HCT116 (cell line): ENCODE results near the gene PRKN. TPM values are rescaled to one million over a fixed set of nuclear protein-coding genes. Genes with fewer than 3 reads are reported as not detected.

Source experiments
- ATAC-seq: fragments of 200-7000 bp; cut with Tn5 transposase; 2 replicates; pipeline ENCODE4 v1.9.1; 2020; ENCODE audit warnings: mild to moderate bottlenecking, moderate library complexity
- Bru-seq: library from RNA; stranded (reverse); fragments of 400-500 nt; gene quantifications from one replicate; lab custom pipeline; 2021; lab: Mats Ljungman, UMichigan
- BruChase-seq, 2 experiments: library from RNA; stranded (reverse); fragments of 400-500 nt; gene quantifications; one replicate each; lab custom pipeline; 2021; lab: Mats Ljungman, UMichigan
- BruUV-seq: library from RNA; stranded (reverse); fragments of 400-500 nt; replicated peaks from 2 replicates; lab custom pipeline; 2021; lab: Mats Ljungman, UMichigan
- CTCF ChIA-PET: fragments of 300-600 bp; sonication (Branson Sonifier 250); formaldehyde crosslinking; loops from one replicate; lab custom pipeline; 2021; ENCODE audit warnings: antibody characterized with exemption; lab: Charles Lee
- POLR2A ChIA-PET: fragments of 300-600, 350-600 bp; sonication (Branson Sonifier 250); formaldehyde crosslinking; loops from one replicate; lab custom pipeline; 2021; ENCODE audit warnings: antibody characterized with exemption; lab: Charles Lee
- RAD21 ChIA-PET, 2 experiments: fragments of 300-600 bp; sonication (Branson Sonifier 250); formaldehyde crosslinking; loops; one replicate each; lab custom pipeline; 2023; ENCODE audit warnings: low total read pairs in 2 of 2; ENCODE audit not compliant: uncharacterized antibody in 2 of 2, unreplicated experiment in 2 of 2, low non-redundant PET in 1 of 2; lab: Charles Lee
- DNase-seq: peaks from one replicate; pipeline ENCODE4 v3.0.0-alpha.2; 2010; ENCODE audit warnings: low read depth, low spot score
- H2AFZ ChIP-seq: fragments of 200-600 bp; shearing (Covaris generic), sonication (generic); 2 replicates; pipeline ENCODE4 v1.6.1; 2017; ENCODE audit warnings: low read depth, mixed run types, mixed read lengths, antibody characterized with exemption, low read length; ENCODE audit not compliant: poor library complexity, severe bottlenecking
- H3K27ac ChIP-seq: 2 replicates; pipeline ENCODE4 v1.5.1; 2012; ENCODE audit warnings: low read depth, low read length
- H3K27me3 ChIP-seq: fragments of 200-600 bp; sonication (generic); 2 replicates; pipeline ENCODE4 v1.6.1; 2016; ENCODE audit warnings: mixed run types, low read length, mixed read lengths; ENCODE audit not compliant: insufficient read depth
- H3K36me3 ChIP-seq, 2 experiments: fragments of 200-500 bp in 1 of 2; fragments of 200-600 bp in 1 of 2; sonication (Bioruptor generic) in 1 of 2; sonication (generic) in 1 of 2; 2 replicates each; pipeline versions ENCODE4 v1.5.1 to v1.6.1; 2014 to 2016; ENCODE audit warnings: low read length in 2 of 2, inconsistent platforms in 1 of 2, mixed read lengths in 1 of 2, mixed run types in 1 of 2; ENCODE audit not compliant: insufficient read depth in 2 of 2, control insufficient read depth in 1 of 2
- H3K4me1 ChIP-seq, 2 experiments: fragments of 200-600 bp in 1 of 2; sonication (generic) in 1 of 2; 2 replicates each; pipeline versions ENCODE4 v1.5.1 to v1.6.1; 2012 to 2017; ENCODE audit warnings: low read length in 2 of 2, inconsistent platforms in 1 of 2, mild to moderate bottlenecking in 1 of 2, mixed read lengths in 1 of 2, mixed run types in 1 of 2, moderate library complexity in 1 of 2; ENCODE audit not compliant: insufficient read depth in 2 of 2, control insufficient read depth in 1 of 2
- H3K4me2 ChIP-seq: fragments of 200-600 bp; sonication (generic); 2 replicates; pipeline ENCODE4 v1.6.1; 2017; ENCODE audit warnings: mixed run types, low read length, mixed read lengths
- H3K4me3 ChIP-seq, 2 experiments: fragments of 200-600 bp in 1 of 2; sonication (generic) in 1 of 2; replicated peaks in 1 of 2; 2 replicates each; pipeline ENCODE4 v1.5.1; 2011 to 2016; ENCODE audit warnings: low read length in 2 of 2, control low read depth in 1 of 2, low read depth in 1 of 2, mild to moderate bottlenecking in 1 of 2, mixed read lengths in 1 of 2, mixed run types in 1 of 2
- H3K79me2 ChIP-seq: fragments of 200-600 bp; sonication (generic); 2 replicates; pipeline ENCODE4 v1.6.1; 2017; ENCODE audit warnings: mild to moderate bottlenecking, mixed run types, low read length, moderate library complexity, mixed read lengths; ENCODE audit not compliant: insufficient read depth
- H3K9ac ChIP-seq: fragments of 200-600 bp; sonication (generic); 2 replicates; pipeline ENCODE4 v1.6.1; 2016; ENCODE audit warnings: low read length, mixed read lengths
- H3K9me2 ChIP-seq: fragments of 200-600 bp; sonication (generic), shearing (Covaris generic); 2 replicates; pipeline ENCODE4 v1.6.1; 2017; ENCODE audit warnings: mixed run types, mild to moderate bottlenecking, moderate library complexity; ENCODE audit not compliant: insufficient read depth
- H3K9me3 ChIP-seq, 2 experiments: fragments of 200-500 bp in 1 of 2; fragments of 200-600 bp in 1 of 2; sonication (Bioruptor generic) in 1 of 2; sonication (generic) in 1 of 2; 2 replicates each; pipeline ENCODE4 v1.6.1; 2014 to 2017; ENCODE audit warnings: low read length in 2 of 2, mixed read lengths in 2 of 2, inconsistent platforms in 1 of 2, low read depth in 1 of 2, mild to moderate bottlenecking in 1 of 2, mixed run types in 1 of 2, moderate library complexity in 1 of 2; ENCODE audit not compliant: control insufficient read depth in 1 of 2, insufficient read depth in 1 of 2
- H4K20me1 ChIP-seq: fragments of 200-600 bp; sonication (generic), shearing (Covaris generic); 2 replicates; pipeline ENCODE4 v1.6.1; 2017; ENCODE audit warnings: mixed run types, mild to moderate bottlenecking, moderate library complexity; ENCODE audit not compliant: insufficient read depth
- ATF3 ChIP-seq: IDR thresholded peaks from 2 replicates; pipeline ENCODE4 v1.6.1; 2012
- CBX3 ChIP-seq: IDR thresholded peaks from 2 replicates; pipeline ENCODE4 v1.6.1; 2012; ENCODE audit warnings: low read depth
- CEBPB ChIP-seq: IDR thresholded peaks from 2 replicates; pipeline ENCODE4 v1.6.1; 2012; ENCODE audit warnings: low read depth
- CTCF ChIP-seq, 3 experiments: fragments of 200-600 bp in 1 of 3; sonication (generic) in 1 of 3; IDR thresholded peaks in 2 of 3; conservative IDR thresholded peaks in 1 of 3; 2 replicates each; pipeline ENCODE4 v1.5.1; 2012 to 2017; ENCODE audit warnings: low read depth in 2 of 3, low read length in 2 of 3, antibody characterized with exemption in 1 of 3, borderline replicate concordance in 1 of 3, control low read depth in 1 of 3, mild to moderate bottlenecking in 1 of 3, mixed read lengths in 1 of 3, mixed run types in 1 of 3, moderate library complexity in 1 of 3; ENCODE audit not compliant: insufficient read depth in 1 of 3
- EGR1 ChIP-seq: IDR thresholded peaks from 2 replicates; pipeline ENCODE4 v1.6.1; 2012; ENCODE audit warnings: low read depth
- ELF1 ChIP-seq: IDR thresholded peaks from 2 replicates; pipeline ENCODE4 v1.6.1; 2012; ENCODE audit warnings: low read depth, borderline replicate concordance
- EZH2phosphoT487 ChIP-seq: fragments of 200-600 bp; IDR thresholded peaks from 2 replicates; pipeline ENCODE4 v1.6.1; 2018; ENCODE audit warnings: antibody characterized with exemption, borderline replicate concordance
- FOSL1 ChIP-seq: IDR thresholded peaks from 2 replicates; pipeline ENCODE4 v1.6.1; 2012; ENCODE audit warnings: low read depth
- MAX ChIP-seq: IDR thresholded peaks from 2 replicates; pipeline ENCODE4 v1.6.1; 2012
- POLR2A ChIP-seq: IDR thresholded peaks from 2 replicates; pipeline ENCODE4 v1.7.0; 2011; ENCODE audit warnings: borderline replicate concordance; ENCODE audit not compliant: insufficient read depth, insufficient read length; ENCODE audit errors: extremely low read depth
- POLR2AphosphoS5 ChIP-seq: IDR thresholded peaks from 2 replicates; pipeline ENCODE4 v1.6.1; 2011; ENCODE audit warnings: mild to moderate bottlenecking, low read depth, low read length, moderate library complexity
- RAD21 ChIP-seq: IDR thresholded peaks from 2 replicates; pipeline ENCODE4 v1.6.1; 2012; ENCODE audit warnings: low read depth, mild to moderate bottlenecking
- SIN3A ChIP-seq: IDR thresholded peaks from 2 replicates; pipeline ENCODE4 v1.6.1; 2012; ENCODE audit warnings: low read depth
- SP1 ChIP-seq: IDR thresholded peaks from 2 replicates; pipeline ENCODE4 v1.6.1; 2012; ENCODE audit warnings: low read depth
- SRF ChIP-seq: IDR thresholded peaks from 2 replicates; pipeline ENCODE4 v1.6.1; 2012; ENCODE audit warnings: low read depth
- TCF7L2 ChIP-seq: IDR thresholded peaks from 2 replicates; pipeline ENCODE4 v1.7.0; 2011; ENCODE audit warnings: borderline replicate concordance, inconsistent platforms; ENCODE audit not compliant: insufficient read depth, insufficient read length; ENCODE audit errors: extremely low read depth
- YY1 ChIP-seq: IDR thresholded peaks from 2 replicates; pipeline ENCODE4 v1.6.1; 2011; ENCODE audit warnings: low read length, low read depth, moderate library complexity, mild to moderate bottlenecking; ENCODE audit not compliant: insufficient replicate concordance; ENCODE audit errors: extremely low read depth
- ZBTB33 ChIP-seq: IDR thresholded peaks from 2 replicates; pipeline ENCODE4 v1.6.1; 2011; ENCODE audit warnings: mild to moderate bottlenecking, low read length, moderate library complexity; ENCODE audit not compliant: insufficient replicate concordance; ENCODE audit errors: extremely low read depth
- ZFX ChIP-seq: fragments of 450-650 bp; IDR thresholded peaks from 2 replicates; pipeline ENCODE4 v1.6.1; 2017
- ZNF274 ChIP-seq: fragments of 200-500 bp; sonication (Bioruptor generic); IDR thresholded peaks from 2 replicates; pipeline ENCODE4 v1.6.1; 2014; ENCODE audit warnings: mild to moderate bottlenecking, low read depth, low read length, inconsistent platforms
- intact Hi-C: fragments of 100-400 bp; cut with micrococcal nuclease; formaldehyde crosslinking; loops from 2 replicates; pipeline ENCODE4 v1.10.0; 2022
- long read RNA-seq: library from polyadenylated mRNA; unstranded; transcript quantifications from one replicate; pipeline ENCODE4 v2.0.0, GENCODE V29; 2021; ENCODE audit not compliant: unreplicated experiment
- polyA plus RNA-seq: library from polyadenylated mRNA; unstranded; fragments of >200 nt; gene quantifications from 2 replicates; pipeline ENCODE4 v1.2.1, GENCODE V29; 2012; ENCODE audit warnings: missing spikeins
- total RNA-seq: library from RNA; stranded (reverse); gene quantifications from one replicate; pipeline ENCODE4 v1.2.1, GENCODE V29; 2021; ENCODE audit not compliant: unreplicated experiment

The PRKN gene
- total RNA-seq (2.6 TPM), Bru-seq, nascent RNA (percentile 34 among the genes with signal in this experiment), BruChase-seq, experiment 1, labeled RNA remaining after a 6-hour chase (percentile 28 among the genes with signal in this experiment), BruChase-seq, experiment 2, labeled RNA remaining after a 2-hour chase (percentile 36 among the genes with signal in this experiment)
- 0.42 and 0.66 TPM in 2 replicates for polyA plus RNA-seq
- long read RNA-seq, partial matches to known transcripts: 1 of 2 reads
- long read RNA-seq, other reads (novel, unspliced or antisense): 1 of 2 reads

- ChIA-PET CTCF (no interaction called here), RAD21 (no interaction called here), POLR2A (no interaction called here)
- Histone ChIP-seq H3K9me3 (no peaks in the 10 kb centered on the region; a peak in 1 of 4 replicates), H3K27ac (peak within 1 kb of the TSS; percentile 41; the same call in 1 of the 2 replicates), H3K9ac (peak within 1 kb of the TSS; percentile 59), H3K4me1 (peaks cover 0 to 9% of the 10 kb centered on the region in 2 experiments; a peak in 1 of 4 replicates), H3K27me3 (no peaks in the 10 kb centered on the region), H3K36me3 (no peaks in the 10 kb centered on the region), H3K4me2 (peak within 1 kb of the TSS; percentile 71), H3K9me2 (no peaks in the 10 kb centered on the region), H3K79me2 (no peaks in the 10 kb centered on the region), H3K4me3 (peak within 1 kb of the TSS; percentile 43 to 61), H2AFZ (peak within 1 kb of the TSS; percentile 90), H4K20me1 (no peaks in the 10 kb centered on the region)
- DNase-seq: peak; percentile 88
- BruUV-seq: no TSS peak
- intact Hi-C loops: no loop called here
- peak; percentile 96 for ATAC-seq
- TF ChIP-seq ATF3 (no peak), YY1 (no peak), EZH2phosphoT487 (no peak), SP1 (peak; percentile 41), CBX3 (no peak), ELF1 (no peak; the same call in 1 of the 2 replicates), FOSL1 (no peak), SIN3A (no peak), MAX (0 out of 2 replicates have a peak, but pooled peaks have one; percentile 38), CTCF (IDR thresholded peaks at IDR 0.05 in 2 of 3, conservative IDR thresholded peaks at IDR 0.05 in 1 of 3; ENCODE audit: borderline replicate concordance in 1 of 3, insufficient read depth in 1 of 3, low read depth in 2 of 3, low read length in 2 of 3) (no peak), POLR2AphosphoS5 (peak; percentile 76), RAD21 (no peak), ZNF274 (no peak), CEBPB (no peak), TCF7L2 (no peak), ZFX (peak; percentile 51), ZBTB33 (no peak), EGR1 (peak; percentile 93), POLR2A (no peak), SRF (no peak)
Measured at GRCh38 chr6:162727322-162728182, at the start of gene PRKN, which contains the start of gene PACRG. Gene PRKN (minus strand): TSS chr6:162727766. Gene PACRG (plus strand): TSS chr6:162727974.
